ENCODE results near the gene ZNF385D.

DNA sequence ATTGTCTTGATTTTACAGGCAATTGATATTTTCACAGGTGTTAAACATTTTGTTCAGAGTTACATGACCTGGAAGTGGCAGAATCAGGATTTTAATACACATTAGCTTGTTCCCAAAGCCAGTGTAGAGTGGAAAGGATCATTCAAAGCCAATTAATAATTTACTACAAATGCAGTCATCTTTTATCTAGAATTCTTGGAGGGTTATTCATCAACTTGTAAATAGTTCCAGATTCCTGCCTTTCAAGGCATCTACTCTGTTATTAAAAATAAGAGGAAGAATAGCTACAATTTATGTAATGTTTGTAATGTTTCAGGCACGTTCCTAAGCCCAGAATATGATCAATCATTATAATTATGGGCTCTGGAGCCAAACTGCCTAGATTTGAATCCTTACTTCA lies 358.5 kb downstream of the ZNF385D start:
- TF ChIP-seq, protein P1, sequence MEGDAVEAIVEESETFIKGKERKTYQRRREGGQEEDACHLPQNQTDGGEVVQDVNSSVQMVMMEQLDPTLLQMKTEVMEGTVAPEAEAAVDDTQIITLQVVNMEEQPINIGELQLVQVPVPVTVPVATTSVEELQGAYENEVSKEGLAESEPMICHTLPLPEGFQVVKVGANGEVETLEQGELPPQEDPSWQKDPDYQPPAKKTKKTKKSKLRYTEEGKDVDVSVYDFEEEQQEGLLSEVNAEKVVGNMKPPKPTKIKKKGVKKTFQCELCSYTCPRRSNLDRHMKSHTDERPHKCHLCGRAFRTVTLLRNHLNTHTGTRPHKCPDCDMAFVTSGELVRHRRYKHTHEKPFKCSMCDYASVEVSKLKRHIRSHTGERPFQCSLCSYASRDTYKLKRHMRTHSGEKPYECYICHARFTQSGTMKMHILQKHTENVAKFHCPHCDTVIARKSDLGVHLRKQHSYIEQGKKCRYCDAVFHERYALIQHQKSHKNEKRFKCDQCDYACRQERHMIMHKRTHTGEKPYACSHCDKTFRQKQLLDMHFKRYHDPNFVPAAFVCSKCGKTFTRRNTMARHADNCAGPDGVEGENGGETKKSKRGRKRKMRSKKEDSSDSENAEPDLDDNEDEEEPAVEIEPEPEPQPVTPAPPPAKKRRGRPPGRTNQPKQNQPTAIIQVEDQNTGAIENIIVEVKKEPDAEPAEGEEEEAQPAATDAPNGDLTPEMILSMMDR (IDR thresholded peaks at IDR 0.05): no peak
- no peak for TF ChIP-seq POLR2A (IDR thresholded peaks at IDR 0.05)

Data from right lobe of liver (tissue), 4 donors.